NCI-H748 (cell line): ENCODE data around the gene YWHAQ.
"Not testable (repeated sequence)": the region's sequence is repeated elsewhere in the genome, so short reads cannot be mapped to it uniquely, and the experiment has no call there.

ENCODE experiments used
- DNase-seq: peaks from one replicate; lab custom pipeline; 2025; ENCODE audit not compliant: unreplicated experiment; lab: John Stamatoyannopoulos, UW

YWHAQ gene

DNA sequence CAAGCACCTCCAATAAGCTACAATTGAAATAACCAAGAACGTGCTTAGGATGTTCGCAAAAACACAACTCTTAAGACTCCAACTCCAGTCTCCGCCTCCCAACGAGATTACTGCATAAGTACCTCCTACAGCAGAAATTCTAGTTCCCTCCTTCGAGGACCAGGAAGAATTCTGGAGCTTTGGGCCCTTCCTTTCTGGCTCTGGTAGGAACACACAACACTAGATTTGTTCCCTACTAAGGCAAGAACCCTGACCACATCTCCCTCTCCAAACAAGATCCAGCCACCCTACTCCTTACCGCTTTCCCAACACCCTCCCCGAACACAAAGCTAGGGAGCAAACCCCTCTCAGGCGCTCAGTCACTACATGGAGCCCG, 75.9 kb downstream of the YWHAQ start:
- peak; percentile 62 for DNase-seq

DNA sequence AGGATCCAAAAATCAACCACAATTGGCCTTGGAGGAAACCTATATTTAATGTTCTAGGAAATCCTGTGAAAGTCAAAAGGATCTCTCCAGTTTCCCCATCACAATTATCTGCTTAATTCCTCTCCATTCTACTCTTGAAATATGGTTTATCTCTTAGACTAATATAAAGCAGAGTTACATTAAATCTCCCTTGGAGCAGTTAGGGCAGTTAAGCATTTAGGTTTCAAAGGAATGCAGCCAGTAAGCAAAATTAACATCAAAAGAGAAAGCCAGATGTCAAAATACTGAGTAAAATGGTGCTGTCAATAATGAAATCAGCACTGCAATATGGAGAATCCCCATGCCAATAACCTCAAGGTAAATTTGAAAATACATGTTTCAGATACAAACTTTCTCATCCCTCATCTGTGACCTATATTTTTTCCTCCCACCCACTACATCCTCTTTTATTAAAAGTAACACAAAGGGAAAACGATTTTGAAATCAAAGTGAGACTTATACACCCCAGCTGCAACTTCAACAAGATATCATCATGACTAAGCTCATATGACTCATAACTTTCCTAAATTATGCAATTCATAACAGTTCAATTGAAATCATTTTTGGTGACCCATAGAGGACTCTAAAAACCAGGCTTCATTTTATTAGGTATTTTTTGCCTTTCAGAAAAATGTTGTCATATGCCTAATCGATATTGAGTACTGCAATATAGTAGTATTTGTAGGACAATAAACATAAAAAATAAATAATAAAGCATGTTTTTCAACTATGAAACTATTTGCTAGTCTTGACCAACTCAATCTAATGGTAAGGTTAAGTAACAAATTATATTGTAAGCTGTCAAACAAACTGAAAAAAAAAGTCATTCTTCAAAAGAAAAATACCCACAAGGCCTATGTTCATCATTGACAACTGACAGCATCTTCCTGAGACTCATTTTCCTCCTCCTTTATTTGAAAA, 78.3 kb downstream of the YWHAQ start:
- no peak for DNase-seq

- DNase-seq, result not testable (repeated sequence)
These were observed 79.9 kb downstream of the YWHAQ start for GRCh38 chr2:9550859-9551391.

DNA sequence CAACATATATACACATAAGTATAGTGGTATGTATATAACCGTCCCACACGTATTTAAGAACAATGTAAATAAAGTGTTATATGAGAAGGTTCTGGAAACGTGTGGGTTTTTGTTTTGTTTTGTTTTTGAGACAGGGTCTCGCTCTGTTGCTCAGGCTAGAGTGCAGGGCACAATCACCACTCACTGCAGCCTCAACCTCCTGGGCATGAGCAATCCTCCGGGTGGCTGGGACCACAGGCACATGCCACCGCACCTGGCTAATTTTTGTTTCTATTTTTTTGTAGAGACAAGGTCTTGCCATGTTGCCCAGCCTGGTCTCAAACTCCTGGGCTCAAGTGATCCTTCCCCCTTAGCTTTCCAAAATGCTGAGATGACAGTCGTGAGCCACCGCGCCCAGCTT, 81.4 kb downstream of the YWHAQ start:
- no peak for DNase-seq

- DNase-seq, result no peak
These were observed 82.3 kb downstream of the YWHAQ start for GRCh38 chr2:9548506-9548905.

GRCh38 chr2:9547262-9547991, 83.4 kb downstream of the YWHAQ start:
- no peak for DNase-seq

- no peak for DNase-seq
These were observed 85.3 kb downstream of the YWHAQ start for GRCh38 chr2:9545502-9545901.

DNA sequence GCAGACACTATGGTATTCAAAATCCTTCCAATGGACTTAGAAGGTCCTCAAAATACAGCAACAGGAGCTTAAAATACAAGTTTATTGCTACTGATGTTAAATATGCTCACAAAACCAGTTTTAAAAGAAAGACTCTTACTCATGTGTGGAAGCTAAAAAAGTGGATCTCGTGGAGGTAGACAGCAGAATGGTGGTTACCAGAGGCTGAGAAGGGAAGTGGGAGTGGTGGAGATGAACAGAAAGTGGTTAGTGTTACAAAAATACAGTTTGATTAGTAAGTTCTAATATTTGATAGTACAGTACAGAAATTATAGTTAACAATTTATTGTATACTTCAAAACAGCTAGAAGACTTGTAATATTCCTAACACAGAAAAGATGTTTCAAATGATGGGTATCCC, 87.2 kb downstream of the YWHAQ start:
- no peak for DNase-seq

DNA sequence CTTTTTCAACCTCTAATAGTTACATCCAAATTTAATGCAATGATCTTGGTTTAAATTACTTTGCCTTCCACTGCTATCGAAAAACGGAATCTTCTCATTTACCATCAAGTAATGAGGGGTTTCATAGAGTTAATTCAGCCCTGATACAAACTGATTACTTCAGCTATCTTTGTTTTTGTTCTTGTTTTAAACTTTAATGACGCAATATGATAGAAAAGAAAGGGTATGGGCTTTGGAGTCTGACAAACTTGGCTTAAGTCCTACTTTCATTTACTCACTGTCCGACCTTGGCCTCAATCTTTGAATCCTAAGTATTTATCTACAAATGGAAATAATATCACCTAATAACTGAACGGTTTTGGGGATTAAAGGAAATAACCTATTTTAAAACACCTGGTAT, 91.3 kb downstream of the YWHAQ start:
- DNase-seq, result no peak

DNA sequence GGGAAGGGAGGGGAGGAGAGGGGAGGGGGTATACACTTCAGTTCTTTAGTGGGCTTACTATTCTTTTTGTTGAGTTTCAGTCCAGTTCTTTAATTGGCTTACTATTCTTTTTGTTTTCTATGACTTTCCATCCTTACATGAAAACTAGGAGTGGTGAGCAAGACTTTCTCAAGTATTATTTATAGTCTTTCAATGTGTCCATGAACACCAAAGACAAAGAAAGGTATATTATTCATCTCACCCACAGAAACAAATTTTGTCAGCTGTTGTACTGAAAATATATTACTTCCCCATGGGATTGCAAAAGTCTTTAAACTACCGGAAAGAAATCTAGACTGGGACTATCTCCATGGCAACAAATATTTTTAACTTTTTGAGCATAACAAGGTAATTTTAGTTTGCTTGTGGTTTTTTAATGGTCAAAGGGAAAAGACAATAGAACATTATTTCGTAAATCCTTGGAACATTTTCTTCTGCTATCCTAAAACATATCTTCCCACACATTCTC, 92.7 kb downstream of the YWHAQ start:
- no peak for DNase-seq

DNA sequence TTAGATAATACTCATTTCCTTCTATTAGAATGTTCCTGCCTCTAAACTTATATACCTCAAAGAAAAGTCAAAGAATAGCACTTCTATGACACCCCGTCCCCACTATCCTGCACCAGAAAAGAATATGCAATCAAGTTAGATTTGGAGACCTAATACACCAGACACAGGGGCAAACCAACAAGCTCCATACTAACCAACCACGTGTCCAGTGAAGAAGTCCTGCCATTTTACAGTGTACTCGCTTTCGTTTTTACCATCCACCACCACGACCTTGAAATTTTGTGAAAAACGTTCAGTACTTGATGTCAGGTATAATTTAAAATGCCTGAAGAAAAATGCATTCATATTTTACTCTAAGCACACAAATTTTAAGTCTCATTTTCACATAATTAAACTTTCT, 94.3 kb downstream of the YWHAQ start:
- no peak for DNase-seq

GRCh38 chr2:9535177-9535576, 95.6 kb downstream of the YWHAQ start:
- no peak for DNase-seq
